ENCODE measurements around the gene GUCY1A2.
A peak's percentile ranks its signal among the peaks of the same experiment; 100 is the strongest.

The GUCY1A2 gene

DNA sequence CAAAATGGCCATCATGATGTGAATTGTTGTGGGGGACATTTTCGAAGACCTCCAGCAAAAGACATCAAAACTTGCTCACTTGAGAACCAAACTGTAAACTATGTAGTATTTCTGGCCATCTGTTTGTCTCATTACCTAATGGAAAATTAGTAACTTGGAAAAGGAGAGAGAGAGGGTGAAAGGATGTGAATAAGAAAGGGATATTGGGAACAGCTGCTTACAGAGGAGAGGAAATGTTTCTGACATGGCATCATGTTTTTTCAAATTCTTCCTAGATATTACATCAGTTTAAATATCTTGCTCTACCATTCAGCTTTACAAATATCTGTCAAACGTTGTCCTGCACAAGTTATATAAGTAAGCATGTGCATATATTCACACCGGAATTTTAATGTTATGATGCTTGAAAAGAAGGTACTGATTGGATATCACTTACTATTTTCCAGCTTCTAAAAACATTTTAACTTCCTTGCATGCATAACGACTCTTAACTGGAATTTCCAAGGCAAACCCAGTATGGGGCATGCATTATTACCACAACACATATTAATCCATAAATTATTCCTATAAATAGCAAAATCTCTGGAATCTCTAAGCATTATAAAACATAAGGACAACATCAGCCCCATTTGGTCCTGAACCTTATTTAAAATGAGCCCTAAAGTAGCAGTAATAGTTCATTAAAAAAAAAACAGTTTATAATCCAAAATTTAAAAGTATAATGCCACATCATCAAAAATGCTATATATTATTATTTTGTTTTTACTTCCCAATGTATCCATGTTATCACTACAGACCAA lies 20.0 kb downstream of the GUCY1A2 start:
- DNase-seq, result no peak

DNA sequence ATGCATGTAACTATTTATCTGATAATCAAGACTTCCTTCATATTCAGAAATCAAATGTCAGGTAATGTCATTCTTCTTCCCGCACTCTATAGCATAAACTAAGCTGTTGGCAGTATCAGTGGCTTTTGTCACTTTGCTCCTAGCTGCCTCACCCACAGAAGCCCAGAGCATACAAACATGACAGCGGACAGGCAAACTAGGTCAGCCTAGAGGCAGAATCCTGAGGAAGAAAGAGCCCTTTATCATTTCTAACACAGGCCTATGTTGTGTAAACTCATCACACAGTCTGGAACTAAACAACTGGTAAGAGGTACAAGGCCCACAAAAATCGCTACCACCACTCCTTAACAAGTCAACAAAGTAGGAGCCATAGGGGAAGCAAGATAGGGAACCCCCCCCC lies 21.0 kb downstream of the GUCY1A2 start:
- DNase-seq, result no peak

DNA sequence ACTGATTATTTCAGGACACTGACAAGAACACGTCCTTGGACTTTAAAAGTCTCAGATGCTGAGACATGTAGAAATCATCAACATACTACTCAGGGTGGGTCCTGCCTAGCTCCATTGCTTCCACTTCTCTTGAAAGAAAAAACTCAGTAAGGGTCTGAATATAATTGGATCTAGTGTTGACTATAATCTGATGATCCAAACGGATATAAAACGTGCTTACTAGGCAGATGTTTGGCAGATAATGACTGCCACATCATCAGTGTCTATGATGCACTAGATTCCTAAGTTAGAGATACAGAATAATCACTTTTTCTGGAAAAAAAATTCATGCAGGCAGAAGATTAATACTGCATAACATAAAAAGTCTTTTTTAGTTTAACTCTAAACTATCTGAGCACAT lies 21.6 kb downstream of the GUCY1A2 start:
- no peak for DNase-seq

DNA sequence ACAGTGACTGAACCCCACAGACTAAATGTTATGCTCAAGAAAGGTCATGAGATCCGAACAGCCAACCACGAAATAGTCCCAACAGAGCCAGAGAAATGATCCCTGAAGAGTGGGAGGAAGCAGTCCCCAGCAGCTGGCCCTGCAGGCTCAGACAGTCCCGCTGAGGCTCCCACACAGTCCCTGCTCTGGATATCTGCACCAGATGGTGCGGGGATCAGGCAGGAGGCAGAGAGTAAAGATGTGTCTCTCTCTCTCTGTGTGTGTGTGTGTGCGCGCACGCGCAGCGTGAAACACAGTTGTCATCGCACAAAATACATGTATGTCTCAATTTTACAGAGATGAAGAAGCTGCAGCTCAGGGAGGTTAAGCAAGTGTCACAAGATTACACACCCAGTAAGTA lies 27.9 kb downstream of the GUCY1A2 start:
- no peak for DNase-seq

DNA sequence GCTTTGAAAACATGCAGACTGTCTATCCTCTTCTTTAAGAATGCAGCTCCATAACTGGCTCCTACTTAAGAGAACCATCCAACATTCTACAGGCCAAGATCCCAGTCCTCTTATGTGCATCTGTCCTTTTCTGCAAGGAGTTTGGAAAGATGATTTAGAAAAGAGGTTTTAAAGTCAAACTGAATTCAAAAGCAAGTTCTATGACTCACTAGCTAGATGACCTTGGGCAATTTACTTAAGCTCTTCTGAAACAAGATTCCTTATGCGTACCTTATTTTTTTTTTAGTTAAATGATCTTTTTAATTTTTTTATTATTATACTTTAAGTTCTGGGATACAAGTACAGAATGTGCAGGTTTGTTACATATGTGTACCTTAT lies 29.2 kb downstream of the GUCY1A2 start:
- no peak for DNase-seq

DNA sequence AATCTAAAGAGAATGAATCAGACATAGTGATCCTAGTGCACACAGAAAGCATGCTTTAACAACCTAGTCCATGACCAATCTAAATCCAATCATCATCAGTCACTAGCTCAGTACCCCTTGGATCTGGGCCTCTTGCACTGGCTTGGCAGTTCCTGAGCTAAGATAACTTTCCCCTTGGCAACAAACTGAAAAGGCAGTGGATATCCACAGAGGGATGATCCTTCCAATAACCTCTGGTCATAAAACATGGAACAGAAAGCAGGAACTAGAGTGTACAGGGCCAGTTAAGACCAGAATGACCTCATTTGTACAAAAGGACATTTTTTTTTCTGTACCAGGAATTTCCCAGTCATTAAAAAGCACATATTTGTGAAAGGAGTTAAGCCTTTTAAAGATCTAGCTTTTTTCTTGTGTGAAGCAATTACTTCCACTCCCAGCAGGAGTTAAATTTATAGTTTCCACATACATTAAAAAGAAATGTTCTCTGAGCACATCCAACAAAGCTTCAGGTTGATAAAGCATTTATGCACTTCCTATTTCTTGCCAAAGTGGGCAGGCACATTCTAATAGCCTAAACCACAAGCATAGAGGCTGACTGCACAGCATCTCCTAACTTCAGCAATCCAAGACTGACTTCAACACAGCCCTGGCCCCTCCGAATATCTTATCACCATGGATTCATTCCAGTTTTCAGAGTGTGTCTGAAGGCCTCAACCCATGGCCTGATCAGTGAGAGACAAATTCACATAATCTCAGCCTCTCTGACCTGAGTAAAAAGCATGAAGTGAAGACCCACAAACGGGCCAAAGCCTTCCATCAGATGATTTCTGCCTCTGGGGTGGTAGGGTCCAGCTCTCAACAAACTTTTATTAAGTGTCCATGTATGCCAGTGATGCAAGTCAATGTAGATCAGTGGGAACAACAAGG lies 29.9 kb downstream of the GUCY1A2 start:
- DNase-seq, result no peak

DNA sequence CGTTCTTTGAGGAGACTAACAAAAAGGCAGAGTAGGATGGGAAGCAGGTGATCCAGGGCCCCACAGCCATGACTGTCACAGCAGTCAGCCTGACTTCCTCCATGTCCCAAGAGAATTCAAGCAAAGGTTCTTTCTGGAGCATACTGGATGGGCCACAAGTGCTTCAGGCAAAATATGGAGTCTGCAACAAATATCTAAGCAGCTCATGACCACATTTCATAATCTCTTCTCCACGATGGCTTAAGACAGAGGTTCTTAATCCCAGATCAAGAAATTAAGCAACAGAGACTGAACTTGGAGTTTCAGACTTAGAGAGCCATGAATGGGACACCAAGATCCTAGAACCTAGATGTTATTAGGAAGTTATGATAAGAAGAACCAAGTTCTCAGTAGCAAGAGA lies 31.6 kb downstream of the GUCY1A2 start:
- DNase-seq, result no peak

DNA sequence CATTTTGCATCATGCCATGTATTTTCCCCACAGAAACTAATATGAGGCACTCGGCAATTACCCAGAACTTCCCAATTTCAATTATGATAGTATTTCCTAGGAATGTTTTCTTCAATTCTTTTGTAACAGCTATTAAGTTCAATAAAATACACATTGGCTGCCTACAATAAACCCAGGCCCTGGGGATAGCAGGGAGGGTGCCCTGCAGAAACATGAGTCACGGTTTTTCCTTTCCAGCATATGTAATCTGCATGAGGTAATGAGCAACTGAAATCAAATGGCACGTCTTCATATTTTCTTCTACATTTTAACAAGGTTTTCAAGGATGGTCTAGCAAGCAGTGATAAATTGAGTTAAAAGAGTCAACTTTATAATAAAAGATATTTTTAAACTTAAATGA lies 32.0 kb downstream of the GUCY1A2 start:
- no peak for DNase-seq

DNA sequence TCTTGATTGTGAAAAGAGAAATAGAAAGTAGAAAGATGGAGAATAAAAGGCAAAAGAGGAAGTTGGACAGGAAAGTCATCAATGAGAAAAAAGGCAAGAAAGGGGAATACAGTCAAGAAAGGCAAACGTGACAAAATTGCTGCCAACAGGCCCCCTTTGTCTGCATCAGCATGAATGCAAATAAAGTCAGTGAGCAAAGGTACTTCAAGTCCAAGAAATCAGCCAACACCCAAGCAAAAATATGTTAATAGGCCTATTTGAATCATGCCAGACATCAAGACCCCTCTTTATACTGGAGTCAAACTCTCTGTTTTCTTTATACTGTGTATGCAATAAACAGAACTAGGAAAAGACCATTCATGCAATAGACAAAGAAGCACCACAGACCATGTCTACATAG lies 34.3 kb downstream of the GUCY1A2 start:
- DNase-seq, result no peak

DNA sequence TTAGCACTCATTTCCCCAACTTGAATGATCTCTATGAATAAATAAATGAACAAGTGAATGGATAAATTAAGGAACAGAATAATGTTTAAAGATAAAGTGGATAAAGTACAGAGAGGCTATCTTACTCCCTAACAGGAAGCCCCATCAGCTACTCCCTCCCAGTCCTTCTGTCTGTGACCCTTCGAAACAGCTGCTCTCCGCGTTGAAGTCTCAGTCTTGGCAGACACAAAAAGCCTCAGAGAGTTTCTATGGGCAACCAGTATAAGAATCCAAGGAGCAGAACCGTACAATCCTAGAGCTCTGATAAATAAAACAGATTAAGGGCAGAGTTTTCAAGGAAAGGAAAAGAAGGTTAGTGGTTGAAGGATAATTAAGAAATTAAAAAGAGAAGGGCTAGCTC lies 35.0 kb downstream of the GUCY1A2 start:
- DNase-seq, result no peak

DNA sequence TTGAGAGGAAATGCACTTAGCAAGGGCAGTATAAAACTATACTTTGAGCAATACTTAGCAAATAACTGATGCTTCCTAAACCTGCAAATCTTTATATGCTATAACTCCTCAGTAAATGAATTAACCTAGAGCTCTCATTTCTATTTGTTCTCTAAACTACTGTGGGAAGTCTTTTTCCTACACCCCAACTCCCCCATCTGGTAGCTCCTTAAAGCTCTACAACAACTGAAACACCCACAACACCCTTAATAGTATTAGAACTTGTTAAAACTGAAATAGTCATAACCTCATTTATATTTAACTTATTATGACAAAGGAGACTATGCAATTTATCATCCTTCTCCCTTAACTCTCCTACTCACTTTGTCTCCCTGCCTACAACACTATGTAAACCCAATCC lies 43.4 kb downstream of the GUCY1A2 start:
- no peak for DNase-seq

DNA sequence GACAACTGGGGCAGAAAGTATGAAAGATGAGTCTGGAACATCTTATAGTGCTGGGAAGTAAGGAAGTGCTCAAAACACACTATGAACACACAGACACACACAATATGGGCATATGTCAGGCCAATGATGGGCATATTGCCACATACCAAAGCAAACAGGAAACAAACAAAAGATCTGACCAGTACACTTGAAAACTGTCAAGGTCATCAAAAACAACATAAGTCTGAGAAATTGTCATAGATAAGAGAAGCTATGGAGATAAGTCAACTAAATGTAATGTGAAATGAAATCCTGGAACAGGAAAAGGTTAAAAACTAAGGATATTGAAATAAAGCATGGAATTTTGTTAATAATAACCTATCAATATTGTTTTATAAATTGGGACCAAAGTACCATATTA lies 46.4 kb downstream of the GUCY1A2 start:
- DNase-seq, result no peak

DNA sequence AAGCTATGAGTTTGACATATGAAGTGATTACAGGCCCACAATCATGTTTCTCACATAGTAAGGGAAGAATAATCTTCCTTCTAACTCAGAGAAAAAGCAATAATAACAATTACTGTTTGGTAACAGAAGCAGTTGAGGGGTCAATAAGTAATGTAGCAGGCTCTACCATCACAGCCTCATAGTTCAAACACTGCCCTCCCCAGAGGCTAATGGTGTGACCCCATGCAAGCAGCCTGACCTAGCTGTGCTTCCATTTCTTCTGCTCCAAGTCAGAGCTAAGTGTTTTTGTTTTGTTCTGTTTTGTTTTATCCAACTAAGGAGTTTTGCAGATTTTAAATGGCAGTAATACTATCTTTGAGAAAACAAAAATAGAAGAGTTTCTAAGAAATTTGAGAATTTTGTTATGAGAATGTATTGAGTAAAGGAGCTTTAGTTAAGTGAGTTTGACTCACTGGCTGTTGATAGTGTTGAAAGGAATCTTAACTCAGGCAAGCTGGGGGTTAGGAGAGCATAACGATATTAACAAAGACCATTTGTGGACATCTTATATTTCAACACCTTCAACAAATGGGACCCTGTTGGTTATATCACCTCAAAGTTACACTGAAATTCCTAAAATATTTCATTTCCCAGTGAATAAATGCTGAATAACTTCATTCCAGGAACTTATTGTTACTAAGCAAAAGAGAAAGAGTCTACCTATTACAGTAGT lies 48.5 kb downstream of the GUCY1A2 start:
- no peak for DNase-seq

DNA sequence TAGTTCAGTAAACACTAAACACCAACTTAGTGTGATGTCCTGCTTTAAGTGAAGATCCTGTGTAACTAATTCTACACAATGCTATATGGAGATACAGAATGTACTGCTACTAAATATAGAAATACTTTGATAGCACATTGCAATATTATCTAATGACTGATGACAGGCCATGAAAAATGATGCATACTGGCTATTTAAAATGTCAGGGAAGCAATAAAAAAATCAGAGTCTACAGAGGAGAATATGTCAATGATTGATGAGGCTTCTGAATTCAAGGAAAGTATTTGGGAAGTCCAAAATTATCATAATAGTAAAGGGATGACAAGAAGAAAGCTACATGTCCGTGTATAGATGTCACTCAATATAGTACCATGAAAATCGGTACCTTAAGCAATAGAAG lies 55.3 kb downstream of the GUCY1A2 start:
- DNase-seq, result no peak

DNA sequence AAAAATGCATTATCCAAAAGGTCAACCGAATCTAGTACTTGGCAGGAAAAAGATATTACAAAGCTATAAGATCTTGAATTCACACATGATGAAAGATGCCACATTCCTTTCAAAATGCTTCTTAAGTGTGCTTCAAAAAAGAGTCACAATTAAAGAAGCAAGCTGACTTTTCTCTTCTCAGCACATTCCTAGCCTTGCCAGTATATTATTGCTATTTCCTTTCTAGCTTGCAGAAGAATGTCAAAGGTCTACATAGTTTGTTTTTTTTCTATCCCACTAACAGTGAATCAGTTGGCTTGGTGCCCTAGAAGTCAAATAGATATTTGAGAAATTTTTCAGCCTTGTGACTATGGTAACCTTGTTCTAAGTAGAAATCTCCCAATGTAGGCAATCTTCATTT lies 56.8 kb downstream of the GUCY1A2 start:
- DNase-seq, result no peak

DNA sequence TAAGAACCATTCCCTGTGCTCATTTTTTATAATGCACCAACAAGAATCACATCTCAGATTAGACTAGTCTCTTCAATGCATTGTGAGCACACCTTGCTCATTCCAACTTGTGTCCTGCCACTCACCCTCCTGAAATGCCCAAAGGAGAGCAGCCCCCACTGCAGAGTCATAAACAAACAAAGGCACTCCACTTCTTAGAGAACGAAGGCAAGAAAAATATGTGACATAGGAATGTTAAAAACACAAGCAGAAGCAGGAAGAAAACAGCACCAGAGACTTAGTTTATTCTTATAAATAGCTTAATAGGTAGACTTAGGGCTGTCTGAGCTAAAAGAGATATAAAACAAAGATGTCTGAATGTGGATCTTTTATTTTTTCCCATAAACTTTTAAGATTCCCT lies 57.2 kb downstream of the GUCY1A2 start:
- DNase-seq, result no peak

DNA sequence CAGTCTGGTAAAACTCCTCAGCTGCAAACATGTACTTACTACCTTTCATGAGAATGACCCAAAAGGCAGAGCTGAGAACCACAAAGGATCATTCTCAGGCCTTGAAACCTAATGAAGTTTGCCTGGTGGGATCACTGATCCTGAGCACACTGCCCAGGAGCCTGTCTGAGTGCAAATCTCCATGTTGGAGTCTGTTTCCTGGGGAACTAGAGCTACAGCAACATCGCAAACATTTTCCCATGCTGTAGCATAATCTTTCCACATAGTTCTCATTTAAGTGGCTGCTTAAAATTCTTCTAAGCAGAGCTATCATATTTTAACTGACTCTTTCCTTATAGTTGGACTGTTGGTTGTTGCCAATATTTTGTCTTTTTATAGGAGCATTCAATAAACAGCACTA lies 58.5 kb downstream of the GUCY1A2 start:
- DNase-seq, result no peak

DNA sequence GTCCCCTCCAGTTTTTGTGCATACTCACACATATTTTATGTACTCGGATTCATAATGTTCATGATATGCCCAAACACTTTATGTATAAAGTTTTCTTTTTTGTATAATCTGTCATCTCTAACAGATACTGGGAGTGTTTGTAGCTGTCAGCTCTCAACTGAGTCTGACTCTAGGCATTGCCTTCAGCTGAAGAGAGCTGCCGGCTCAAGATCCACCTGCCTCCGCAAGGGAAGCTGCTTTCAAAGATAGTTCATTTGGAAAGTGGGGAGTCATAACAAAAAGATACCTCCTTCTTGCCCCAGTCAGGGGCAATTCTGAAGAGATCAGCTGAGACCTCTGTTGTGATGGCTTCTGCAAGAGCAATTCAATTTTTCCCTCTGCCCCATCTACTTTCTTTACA lies 58.9 kb downstream of the GUCY1A2 start:
- DNase-seq, result no peak

DNA sequence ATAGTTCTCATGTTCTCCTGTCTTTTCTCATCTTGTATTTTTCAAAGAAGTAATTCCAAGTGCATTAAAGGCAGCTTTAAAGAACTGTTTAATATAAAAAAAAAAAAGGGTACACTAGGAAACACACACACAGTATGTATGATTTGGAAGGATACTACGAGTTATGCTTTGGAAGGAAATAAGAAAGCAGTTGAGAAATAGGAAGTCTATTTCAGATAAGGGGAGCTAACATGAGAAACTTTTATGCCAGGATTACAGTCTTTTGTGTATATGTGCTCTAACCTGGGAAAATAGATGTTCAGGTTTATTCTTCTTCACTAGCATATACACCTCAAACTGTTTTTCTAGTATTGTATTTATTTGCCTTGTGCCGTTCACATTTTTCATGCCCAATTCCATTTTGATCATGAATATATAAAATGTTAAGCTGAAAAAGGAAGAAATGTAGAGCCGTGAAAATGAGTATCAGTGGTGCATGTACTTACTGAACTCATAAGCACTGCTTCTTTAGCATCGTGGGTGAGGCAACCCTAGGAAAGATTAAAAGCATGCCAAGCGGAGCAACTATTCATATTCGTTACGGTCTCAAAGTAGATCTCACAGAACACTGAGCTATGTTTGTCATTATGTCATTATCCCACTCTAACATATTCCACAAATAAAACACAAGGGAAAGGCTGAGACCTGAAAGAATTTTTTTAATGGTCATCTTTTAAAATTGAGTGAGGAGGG lies 59.6 kb downstream of the GUCY1A2 start:
- DNase-seq, result no peak

DNA sequence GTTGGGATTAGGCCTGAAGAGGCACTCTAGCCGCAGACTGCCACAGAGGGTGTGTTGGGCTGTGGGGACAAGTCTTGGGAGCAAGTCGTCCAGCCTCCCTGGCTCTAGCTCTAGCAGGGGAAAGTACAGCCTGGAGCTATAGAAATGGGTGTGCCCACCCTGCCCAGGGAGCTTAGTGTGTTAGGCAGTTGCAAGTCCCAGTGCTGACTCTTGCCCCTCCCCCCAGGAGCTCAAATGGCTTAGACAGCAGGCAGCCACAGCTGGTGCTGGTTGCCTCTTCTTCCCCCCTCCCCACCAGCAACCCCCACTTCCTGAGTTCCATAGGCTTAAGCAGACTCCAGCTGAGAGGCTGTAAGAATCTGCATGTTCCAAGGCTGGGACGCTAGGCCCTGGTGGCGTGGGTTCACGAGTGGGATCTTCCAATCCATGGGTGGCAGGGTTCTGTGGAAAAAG lies 61.2 kb downstream of the GUCY1A2 start:
- no peak for DNase-seq

DNA sequence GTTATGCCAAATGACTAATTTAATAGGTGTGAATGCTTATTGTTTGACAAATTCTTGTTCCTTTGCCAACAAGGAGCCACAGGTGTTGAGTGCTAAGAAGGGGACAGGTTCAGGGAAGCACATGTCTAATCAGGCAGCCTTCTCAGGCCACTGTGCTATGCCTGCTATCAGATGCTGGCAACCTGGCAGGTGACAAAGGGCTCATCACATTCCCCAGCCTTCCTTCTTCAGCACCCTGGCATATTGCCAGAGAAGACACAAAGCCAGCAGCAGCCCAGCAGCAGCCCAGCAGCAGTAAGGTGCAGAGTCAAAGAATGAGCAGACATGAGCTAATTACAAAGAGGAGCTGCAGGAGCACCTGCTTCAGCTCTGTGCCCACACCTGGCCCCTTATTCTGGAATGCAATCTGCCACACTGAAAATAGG lies 68.2 kb downstream of the GUCY1A2 start:
- peak in 1 of 2 experiments; percentile 1 for DNase-seq

DNA sequence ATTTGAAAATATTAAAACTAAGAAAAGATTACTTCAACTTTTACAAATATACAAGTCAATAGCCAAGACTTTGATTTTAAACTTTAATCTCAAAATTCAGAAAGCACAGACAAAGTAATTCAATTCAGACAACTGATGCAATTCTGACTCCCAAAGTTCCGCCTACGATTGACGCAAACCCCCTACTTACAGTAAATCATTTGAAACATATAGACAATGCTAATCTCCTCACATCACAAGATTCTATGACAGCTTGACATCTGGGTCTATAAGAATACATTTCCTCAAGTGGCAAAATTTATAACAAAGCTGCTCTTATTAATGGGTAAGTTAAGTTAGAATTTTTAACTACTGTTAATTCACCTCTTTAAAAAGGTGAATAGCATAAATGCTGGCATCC lies 75.2 kb downstream of the GUCY1A2 start:
- DNase-seq, result no peak

DNA sequence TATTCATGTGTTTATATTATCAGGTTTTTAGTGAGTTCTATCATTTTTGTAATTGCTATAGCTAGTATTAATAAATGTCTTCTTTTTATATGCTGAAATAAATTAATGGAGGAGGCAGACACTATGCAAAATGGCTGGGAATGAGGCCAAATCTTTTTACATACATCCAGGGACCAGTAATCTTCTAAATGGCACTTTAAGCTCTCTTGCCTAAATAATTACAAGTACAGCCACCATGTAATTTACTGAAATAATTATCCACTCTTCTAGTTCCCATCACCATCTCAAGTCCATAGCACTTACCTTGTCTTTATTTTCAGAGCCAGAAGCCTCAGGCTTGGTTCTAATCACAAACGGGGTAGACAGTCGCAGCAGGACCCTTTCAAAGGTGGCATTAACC lies 79.1 kb downstream of the GUCY1A2 start:
- no peak for DNase-seq
